ENCODE data around the gene OR2M7.

DNA sequence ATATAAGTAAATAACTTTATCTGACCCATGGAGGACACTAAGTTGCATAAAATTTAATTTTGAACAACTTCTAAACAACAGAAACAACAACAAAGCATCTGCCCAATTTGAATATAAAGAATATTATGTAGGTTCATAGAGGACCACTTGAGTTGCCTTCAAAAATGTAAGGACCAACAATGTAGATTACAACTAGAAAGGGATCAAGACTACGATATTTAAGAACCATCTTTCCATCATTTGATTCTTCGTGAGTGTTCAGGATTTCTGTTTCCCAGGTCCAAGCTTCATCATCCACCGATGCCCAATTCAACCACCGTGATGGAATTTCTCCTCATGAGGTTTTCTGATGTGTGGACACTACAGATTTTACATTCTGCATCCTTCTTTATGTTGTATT is 24.1 kb upstream of the OR2M7 start, which contains the start of gene OR14C36:
- TF ChIP-seq, protein P1, sequence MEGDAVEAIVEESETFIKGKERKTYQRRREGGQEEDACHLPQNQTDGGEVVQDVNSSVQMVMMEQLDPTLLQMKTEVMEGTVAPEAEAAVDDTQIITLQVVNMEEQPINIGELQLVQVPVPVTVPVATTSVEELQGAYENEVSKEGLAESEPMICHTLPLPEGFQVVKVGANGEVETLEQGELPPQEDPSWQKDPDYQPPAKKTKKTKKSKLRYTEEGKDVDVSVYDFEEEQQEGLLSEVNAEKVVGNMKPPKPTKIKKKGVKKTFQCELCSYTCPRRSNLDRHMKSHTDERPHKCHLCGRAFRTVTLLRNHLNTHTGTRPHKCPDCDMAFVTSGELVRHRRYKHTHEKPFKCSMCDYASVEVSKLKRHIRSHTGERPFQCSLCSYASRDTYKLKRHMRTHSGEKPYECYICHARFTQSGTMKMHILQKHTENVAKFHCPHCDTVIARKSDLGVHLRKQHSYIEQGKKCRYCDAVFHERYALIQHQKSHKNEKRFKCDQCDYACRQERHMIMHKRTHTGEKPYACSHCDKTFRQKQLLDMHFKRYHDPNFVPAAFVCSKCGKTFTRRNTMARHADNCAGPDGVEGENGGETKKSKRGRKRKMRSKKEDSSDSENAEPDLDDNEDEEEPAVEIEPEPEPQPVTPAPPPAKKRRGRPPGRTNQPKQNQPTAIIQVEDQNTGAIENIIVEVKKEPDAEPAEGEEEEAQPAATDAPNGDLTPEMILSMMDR (IDR thresholded peaks at IDR 0.05; ENCODE audit: extremely low read depth in 1 of 2, insufficient read depth in 1 of 2, low read depth in 1 of 2, low read length in 2 of 2): no peak
- TF ChIP-seq POLR2A (IDR thresholded peaks at IDR 0.05; ENCODE audit: low read depth, low read length) (no peak), EZH2 (IDR thresholded peaks at IDR 0.05; ENCODE audit: borderline replicate concordance, low read depth, low read length, severe bottlenecking) (no peak), POLR2AphosphoS5 (IDR thresholded peaks at IDR 0.05; ENCODE audit: insufficient read depth, low read depth, low read length) (no peak)

Measured in endothelial cell of umbilical vein (primary cell).